Neural progenitor cell (in vitro differentiated cells): ENCODE data around the gene KRT74. TPM values are rescaled to one million over a fixed set of nuclear protein-coding genes. Genes with fewer than 3 reads are reported as not detected.

ENCODE experiments used
- DNase-seq: peaks from one replicate; pipeline ENCODE4 v3.0.0-alpha.2; 2016; ENCODE audit warnings: low spot score
- H2AFZ ChIP-seq: fragments of 200-600 bp; sonication (generic); replicated peaks from 2 replicates; pipeline ENCODE4 v1.6.1; 2016; ENCODE audit warnings: antibody characterized with exemption
- H3F3A ChIP-seq: fragments of 200-600 bp; sonication (generic); 2 replicates; pipeline ENCODE4 v1.6.1; 2016; ENCODE audit warnings: antibody characterized with exemption, low read depth
- H3K27ac ChIP-seq: fragments of 200-600 bp; sonication (generic); 2 replicates; pipeline ENCODE4 v1.5.1; 2016; ENCODE audit warnings: mild to moderate bottlenecking
- H3K27me3 ChIP-seq: fragments of 200-600 bp; sonication (generic); 2 replicates; pipeline ENCODE4 v1.6.1; 2016; ENCODE audit warnings: mild to moderate bottlenecking, moderate library complexity
- H3K36me3 ChIP-seq: fragments of 200-600 bp; sonication (generic); 2 replicates; pipeline ENCODE4 v1.5.1; 2016
- H3K4me1 ChIP-seq: fragments of 200-600 bp; sonication (generic); 2 replicates; pipeline ENCODE4 v1.6.1; 2016; ENCODE audit warnings: mixed run types
- H3K4me2 ChIP-seq: fragments of 200-600 bp; sonication (generic); 2 replicates; pipeline ENCODE4 v1.6.1; 2016
- H3K4me3 ChIP-seq: fragments of 200-600 bp; sonication (generic); 2 replicates; pipeline ENCODE4 v1.5.1; 2016
- H3K79me2 ChIP-seq: fragments of 200-600 bp; sonication (generic); 2 replicates; pipeline ENCODE4 v1.6.1; 2016; ENCODE audit warnings: low read depth
- H3K9ac ChIP-seq: fragments of 200-600 bp; sonication (generic); 2 replicates; pipeline ENCODE4 v1.6.1; 2016
- H3K9me3 ChIP-seq: fragments of 200-600 bp; sonication (generic); 2 replicates; pipeline ENCODE4 v1.5.1; 2016; ENCODE audit warnings: low read depth
- H4K20me1 ChIP-seq: fragments of 200-600 bp; sonication (generic); 2 replicates; pipeline ENCODE4 v1.6.1; 2016; ENCODE audit warnings: low read depth
- H3K27ac Mint-ChIP-seq: 3 replicates; pipeline ENCODE4 v1.8.0; 2021; ENCODE audit warnings: mixed read lengths
- H3K27me3 Mint-ChIP-seq: 2 replicates; pipeline ENCODE4 v1.8.0; 2022; ENCODE audit warnings: low read depth, mild to moderate bottlenecking, inconsistent platforms, moderate library complexity, mixed read lengths; ENCODE audit not compliant: insufficient read depth
- H3K36me3 Mint-ChIP-seq: 3 replicates; pipeline ENCODE4 v1.8.0; 2021; ENCODE audit warnings: mixed read lengths
- H3K4me1 Mint-ChIP-seq: 3 replicates; pipeline ENCODE4 v1.8.0; 2021; ENCODE audit warnings: mixed read lengths
- H3K4me3 Mint-ChIP-seq: 3 replicates; pipeline ENCODE4 v1.8.0; 2021; ENCODE audit warnings: mild to moderate bottlenecking, moderate library complexity, mixed read lengths
- H3K9me3 Mint-ChIP-seq: 3 replicates; pipeline ENCODE4 v1.8.0; 2020; ENCODE audit warnings: mixed read lengths
- CTCF ChIP-seq: fragments of 200-600 bp; sonication (generic); IDR thresholded peaks from 2 replicates; pipeline ENCODE4 v1.5.1; 2017; ENCODE audit warnings: antibody characterized with exemption, mild to moderate bottlenecking
- EZH2 ChIP-seq: fragments of 200-600 bp; sonication (generic); IDR thresholded peaks from 2 replicates; pipeline ENCODE4 v1.6.1; 2017; ENCODE audit warnings: antibody characterized with exemption, mild to moderate bottlenecking, moderate library complexity
- EZH2phosphoT487 ChIP-seq: fragments of 200-600 bp; sonication (generic); IDR thresholded peaks from 2 replicates; pipeline ENCODE4 v1.6.1; 2017; ENCODE audit warnings: antibody characterized with exemption
- total RNA-seq: library from RNA; depleted of rRNA; stranded (reverse); fragments of >200 nt; gene quantifications from 2 replicates; pipeline ENCODE4 v1.2.3, GENCODE V29; 2015; ENCODE audit warnings: low replicate concordance

KRT74 gene
- total RNA-seq, 1 donor from 2014 or later = not detected

- Mint-ChIP-seq H3K27me3 (peaks cover 12% of the 10 kb centered on the region), H3K4me3 (no peak overlapping the region), H3K9me3 (no peaks in the 10 kb centered on the region), H3K27ac (no peak overlapping the region), H3K4me1 (peaks cover 4% of the 10 kb centered on the region), H3K36me3 (no peaks in the 10 kb centered on the region)
- no peak overlapping the region for H3K4me2 ChIP-seq
- H3K9ac ChIP-seq = no peak overlapping the region
- H4K20me1 ChIP-seq = no peaks in the 10 kb centered on the region
- H3K36me3 ChIP-seq = no peaks in the 10 kb centered on the region
- no peak overlapping the region for H3K27ac ChIP-seq
- H3K4me1 ChIP-seq = no peaks in the 10 kb centered on the region
- TF ChIP-seq CTCF = no peak
- no peak for TF ChIP-seq EZH2phosphoT487
- H3K27me3 ChIP-seq = no peaks in the 10 kb centered on the region
- H3K9me3 ChIP-seq = no peaks in the 10 kb centered on the region
- no peak for DNase-seq
- no peaks in the 10 kb centered on the region for H3F3A ChIP-seq
- H3K4me3 ChIP-seq = no peak overlapping the region
- H3K79me2 ChIP-seq = no peaks in the 10 kb centered on the region
- no peak overlapping the region for H2AFZ ChIP-seq
These were observed 42.7 kb downstream of the KRT74 start for GRCh38 chr12:52530905-52531304.

- Histone ChIP-seq H3K4me1 (no peaks in the 10 kb centered on the region), H4K20me1 (no peaks in the 10 kb centered on the region), H3K9ac (no peak overlapping the region), H3K36me3 (no peaks in the 10 kb centered on the region), H3K9me3 (no peaks in the 10 kb centered on the region), H3K4me3 (no peak overlapping the region), H3F3A (no peaks in the 10 kb centered on the region), H2AFZ (no peak overlapping the region), H3K79me2 (no peaks in the 10 kb centered on the region), H3K27me3 (no peaks in the 10 kb centered on the region), H3K27ac (no peak overlapping the region), H3K4me2 (no peak overlapping the region)
- Mint-ChIP-seq H3K36me3 (no peaks in the 10 kb centered on the region), H3K4me1 (peaks cover 4% of the 10 kb centered on the region), H3K27me3 (peaks cover 12% of the 10 kb centered on the region), H3K9me3 (no peaks in the 10 kb centered on the region), H3K27ac (no peak overlapping the region), H3K4me3 (no peak overlapping the region)
- no peak for DNase-seq
- TF ChIP-seq EZH2 (no peak), CTCF (no peak), EZH2phosphoT487 (no peak)
These were observed 43.3 kb downstream of the KRT74 start for GRCh38 chr12:52530366-52530765.

- DNase-seq = no peak
- Histone ChIP-seq H3K4me1 (no peaks in the 10 kb centered on the region), H3K4me2 (no peak overlapping the region), H3F3A (no peaks in the 10 kb centered on the region), H3K79me2 (no peaks in the 10 kb centered on the region), H3K27me3 (no peaks in the 10 kb centered on the region), H3K27ac (no peak overlapping the region), H3K9me3 (no peaks in the 10 kb centered on the region), H3K9ac (no peak overlapping the region), H4K20me1 (no peaks in the 10 kb centered on the region), H2AFZ (no peak overlapping the region), H3K4me3 (no peak overlapping the region), H3K36me3 (no peaks in the 10 kb centered on the region)
- Mint-ChIP-seq H3K4me1 (peaks cover 6% of the 10 kb centered on the region), H3K4me3 (no peak overlapping the region), H3K36me3 (no peaks in the 10 kb centered on the region), H3K27me3 (peaks cover 12% of the 10 kb centered on the region), H3K27ac (no peak overlapping the region), H3K9me3 (no peaks in the 10 kb centered on the region)
- TF ChIP-seq EZH2 = no peak
- no peak for TF ChIP-seq EZH2phosphoT487
- no peak for TF ChIP-seq CTCF
These were observed 43.8 kb downstream of the KRT74 start for GRCh38 chr12:52529846-52530245.

- H3K4me3 Mint-ChIP-seq = no peak overlapping the region
- H3K9ac ChIP-seq = no peak overlapping the region
- H3K9me3 Mint-ChIP-seq = no peaks in the 10 kb centered on the region
- no peak overlapping the region for H3K27ac ChIP-seq
- no peak overlapping the region for H2AFZ ChIP-seq
- no peaks in the 10 kb centered on the region for H3K27me3 ChIP-seq
- no peak overlapping the region for H3K27ac Mint-ChIP-seq
- H3K4me2 ChIP-seq = no peak overlapping the region
- no peaks in the 10 kb centered on the region for H3K4me1 ChIP-seq
- H3K36me3 Mint-ChIP-seq = no peaks in the 10 kb centered on the region
- peaks cover 11% of the 10 kb centered on the region for H3K4me1 Mint-ChIP-seq
- no peaks in the 10 kb centered on the region for H3K79me2 ChIP-seq
- no peak for DNase-seq
- no peaks in the 10 kb centered on the region for H3K36me3 ChIP-seq
- H3F3A ChIP-seq = no peaks in the 10 kb centered on the region
- TF ChIP-seq EZH2 (no peak), CTCF (no peak), EZH2phosphoT487 (no peak)
- H3K4me3 ChIP-seq = no peak overlapping the region
- H3K27me3 Mint-ChIP-seq = peaks cover 12% of the 10 kb centered on the region
- no peaks in the 10 kb centered on the region for H4K20me1 ChIP-seq
- H3K9me3 ChIP-seq = no peaks in the 10 kb centered on the region
These were observed 44.2 kb downstream of the KRT74 start for GRCh38 chr12:52529417-52529816.
